ENCODE data around the gene ZEB1.
"Not testable (repeated sequence)": the region's sequence is repeated elsewhere in the genome, so short reads cannot be mapped to it uniquely, and the experiment has no call there.

ZEB1 gene

DNA sequence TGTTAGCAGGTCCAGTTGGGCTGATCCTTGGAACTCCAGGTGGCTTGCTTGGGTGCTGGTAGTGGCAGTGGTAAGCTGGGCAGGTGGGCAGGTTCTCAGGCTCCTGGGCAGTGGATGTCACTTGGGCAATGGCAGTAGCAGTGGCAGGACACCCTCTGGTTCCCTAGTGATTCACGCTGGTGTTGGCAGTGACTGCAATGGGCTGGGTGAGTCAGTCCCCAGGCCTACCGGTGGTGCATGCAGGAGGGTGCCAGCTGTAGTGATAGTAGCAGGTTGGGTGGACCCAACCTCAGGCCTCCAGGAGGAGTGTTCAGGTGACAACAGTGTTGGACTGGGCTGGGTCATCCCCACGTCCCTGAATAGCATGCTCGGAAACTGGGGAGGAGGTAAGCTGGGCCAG, 189.2 kb downstream of the ZEB1 start:
- no peak for DNase-seq (ENCODE audit: low read depth)

DNA sequence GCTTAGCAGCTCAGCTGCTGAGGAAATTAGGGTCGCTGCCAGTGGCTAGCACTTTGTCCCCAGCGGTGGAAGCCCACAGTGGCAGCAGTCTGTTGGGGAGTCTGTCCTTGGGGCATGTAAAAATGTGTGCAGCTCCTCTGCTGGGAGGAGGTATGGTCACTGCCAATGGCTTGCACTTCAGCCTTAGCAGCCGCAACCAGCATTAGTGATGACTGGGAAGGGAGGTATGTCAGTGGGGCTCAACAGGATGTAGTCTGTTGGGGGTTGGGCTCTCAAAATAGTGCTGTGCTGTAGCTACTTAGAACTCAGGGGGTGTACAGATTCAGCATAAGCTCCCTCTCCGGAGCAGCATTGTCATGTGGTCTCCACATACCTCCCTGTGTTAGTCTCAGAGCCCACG, 189.9 kb downstream of the ZEB1 start:
- DNase-seq (ENCODE audit: low read depth), result no peak

DNA sequence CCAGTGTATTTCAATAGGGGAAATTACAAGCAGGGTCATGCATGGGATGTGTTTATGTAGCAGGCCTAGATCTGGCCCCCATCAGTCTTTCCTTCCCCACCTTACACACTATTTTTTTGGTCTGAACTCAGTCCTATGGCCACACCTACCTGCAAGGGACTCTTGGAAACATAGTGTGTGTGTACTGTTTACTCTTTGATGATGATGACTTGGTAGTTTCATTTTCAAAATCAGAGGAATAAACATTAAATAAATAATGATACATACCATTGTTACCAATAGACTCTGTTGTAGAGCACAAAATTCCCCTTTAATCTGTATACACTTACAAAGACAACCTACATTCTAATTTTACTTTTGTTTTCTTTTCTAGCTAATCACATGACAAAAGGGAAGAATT, 191.0 kb downstream of the ZEB1 start:
- no peak for DNase-seq (ENCODE audit: low read depth)

DNA sequence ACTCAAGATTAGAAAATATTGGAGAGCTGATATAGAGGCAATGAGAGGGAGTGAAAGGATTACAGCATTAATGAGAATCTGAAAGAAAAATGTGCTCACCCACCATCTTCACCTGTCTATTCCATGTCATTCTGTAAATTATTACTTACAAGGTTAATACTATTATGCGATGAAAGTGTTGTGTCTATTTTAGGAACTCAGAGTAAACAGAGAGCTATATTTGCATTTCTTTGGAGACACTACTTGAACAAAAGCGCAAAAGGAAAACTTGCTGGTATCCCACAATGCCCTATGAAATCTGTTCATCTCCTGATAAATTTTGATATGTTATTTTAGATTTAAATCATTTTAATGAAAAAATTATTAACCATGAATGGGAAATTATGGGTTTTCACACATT, 196.1 kb downstream of the ZEB1 start:
- DNase-seq (ENCODE audit: low read depth), result no peak

DNA sequence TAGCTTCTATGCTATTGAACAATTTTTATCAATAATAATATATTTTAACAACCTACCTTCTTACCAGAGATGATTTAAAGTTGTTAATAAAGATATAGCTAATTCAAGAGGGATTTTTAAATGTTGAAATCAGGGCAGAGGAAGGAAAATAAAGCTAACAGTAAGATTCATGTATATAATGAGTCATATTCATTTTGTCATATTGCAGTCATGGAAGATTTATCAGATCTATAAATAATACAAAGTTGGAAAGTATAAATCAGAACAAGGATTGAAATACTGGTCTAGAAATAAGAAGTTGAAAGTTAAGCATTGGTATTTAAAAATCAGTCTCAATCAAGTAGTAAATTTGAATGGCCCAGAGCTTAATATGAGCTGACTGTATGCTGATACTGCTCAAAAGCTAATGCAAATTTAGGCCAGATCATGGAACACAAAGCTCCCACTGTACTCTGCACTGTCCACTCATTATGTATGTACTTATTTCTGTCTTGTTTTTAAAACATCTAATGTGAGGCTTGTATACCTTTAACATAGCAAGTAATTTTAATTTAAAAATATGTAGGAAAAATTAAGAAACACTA, 196.9 kb downstream of the ZEB1 start:
- no peak for DNase-seq (ENCODE audit: low read depth)

DNA sequence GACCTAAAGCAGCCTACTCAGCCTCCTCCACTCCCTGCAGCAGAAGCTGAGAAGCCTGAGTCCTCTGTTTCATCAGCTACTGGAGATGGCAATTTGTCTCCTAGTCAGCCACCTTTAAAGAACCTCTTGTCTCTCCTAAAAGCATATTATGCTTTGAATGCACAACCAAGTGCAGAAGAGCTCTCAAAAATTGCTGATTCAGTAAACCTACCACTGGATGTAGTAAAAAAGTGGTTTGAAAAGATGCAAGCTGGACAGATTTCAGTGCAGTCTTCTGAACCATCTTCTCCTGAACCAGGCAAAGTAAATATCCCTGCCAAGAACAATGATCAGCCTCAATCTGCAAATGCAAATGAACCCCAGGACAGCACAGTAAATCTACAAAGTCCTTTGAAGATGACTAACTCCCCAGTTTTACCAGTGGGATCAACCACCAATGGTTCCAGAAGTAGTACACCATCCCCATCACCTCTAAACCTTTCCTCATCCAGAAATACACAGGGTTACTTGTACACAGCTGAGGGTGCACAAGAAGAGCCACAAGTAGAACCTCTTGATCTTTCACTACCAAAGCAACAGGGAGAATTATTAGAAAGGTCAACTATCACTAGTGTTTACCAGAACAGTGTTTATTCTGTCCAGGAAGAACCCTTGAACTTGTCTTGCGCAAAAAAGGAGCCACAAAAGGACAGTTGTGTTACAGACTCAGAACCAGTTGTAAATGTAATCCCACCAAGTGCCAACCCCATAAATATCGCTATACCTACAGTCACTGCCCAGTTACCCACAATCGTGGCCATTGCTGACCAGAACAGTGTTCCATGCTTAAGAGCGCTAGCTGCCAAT, 202.2 kb downstream of the ZEB1 start:
- no peak for DNase-seq (ENCODE audit: low read depth)

DNA sequence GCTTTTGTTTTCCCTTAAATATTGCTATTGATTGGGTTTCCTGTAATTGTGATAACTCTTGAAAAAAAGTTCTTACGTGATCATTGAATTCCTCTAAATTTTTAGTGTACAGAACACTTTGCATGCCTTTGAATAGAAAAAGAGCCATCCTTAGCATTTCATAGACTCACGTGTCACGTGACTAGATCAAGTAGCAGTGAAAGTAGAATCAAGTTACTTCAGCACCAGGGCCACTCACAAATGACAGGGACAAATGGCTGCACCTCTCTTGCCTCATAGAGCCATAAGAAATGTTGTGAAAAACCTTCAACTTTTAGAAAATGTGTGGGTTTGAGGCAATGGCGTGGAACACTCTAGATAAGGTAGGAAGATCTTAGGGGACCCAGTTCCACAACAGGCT, 203.8 kb downstream of the ZEB1 start:
- no peak for DNase-seq (ENCODE audit: low read depth)

DNA sequence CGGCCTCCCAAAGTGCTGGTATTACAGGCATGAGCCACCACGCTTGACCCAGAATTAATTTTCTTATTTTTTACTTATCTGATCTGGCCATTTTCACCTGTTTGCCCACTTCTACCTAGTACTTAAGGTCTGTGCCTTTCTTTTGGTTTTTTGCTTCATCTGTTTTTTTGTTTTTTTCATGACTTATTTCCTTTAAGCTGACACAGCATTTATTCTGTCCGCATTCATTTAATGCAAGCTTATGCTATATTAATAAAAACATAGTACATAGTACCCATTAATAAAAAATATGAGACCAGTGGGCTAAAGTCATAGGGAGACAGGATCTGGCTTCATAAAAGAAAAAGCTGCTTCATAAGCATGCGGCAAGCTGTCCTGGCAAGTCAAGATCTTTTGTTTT, 205.4 kb downstream of the ZEB1 start:
- DNase-seq (ENCODE audit: low read depth), result no peak

DNA sequence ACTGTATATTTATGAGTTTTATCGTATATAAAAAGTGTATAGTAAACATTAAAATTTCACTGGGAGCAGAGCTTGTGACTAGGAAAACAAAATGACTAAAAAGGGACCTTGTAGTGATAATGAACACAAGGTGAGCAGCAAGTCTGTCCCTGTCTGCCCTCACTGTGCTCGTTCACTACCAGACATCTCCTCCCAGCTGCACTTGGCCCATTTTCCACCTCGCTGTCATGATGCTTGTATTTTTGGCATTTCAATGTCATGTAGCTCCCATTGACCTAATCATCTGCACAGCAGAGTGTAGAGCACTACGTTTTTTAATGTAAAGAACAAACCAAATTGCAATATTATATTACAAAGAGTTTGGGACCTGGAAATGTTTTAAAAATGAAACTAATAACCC, 207.2 kb downstream of the ZEB1 start:
- DNase-seq (ENCODE audit: low read depth), result no peak

DNA sequence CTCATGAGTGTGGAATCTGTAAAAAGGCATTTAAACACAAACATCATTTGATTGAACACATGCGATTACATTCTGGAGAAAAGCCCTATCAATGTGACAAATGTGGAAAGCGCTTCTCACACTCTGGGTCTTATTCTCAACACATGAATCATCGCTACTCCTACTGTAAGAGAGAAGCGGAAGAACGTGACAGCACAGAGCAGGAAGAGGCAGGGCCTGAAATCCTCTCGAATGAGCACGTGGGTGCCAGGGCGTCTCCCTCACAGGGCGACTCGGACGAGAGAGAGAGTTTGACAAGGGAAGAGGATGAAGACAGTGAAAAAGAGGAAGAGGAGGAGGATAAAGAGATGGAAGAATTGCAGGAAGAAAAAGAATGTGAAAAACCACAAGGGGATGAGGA, 207.7 kb downstream of the ZEB1 start:
- DNase-seq (ENCODE audit: low read depth), result no peak

DNA sequence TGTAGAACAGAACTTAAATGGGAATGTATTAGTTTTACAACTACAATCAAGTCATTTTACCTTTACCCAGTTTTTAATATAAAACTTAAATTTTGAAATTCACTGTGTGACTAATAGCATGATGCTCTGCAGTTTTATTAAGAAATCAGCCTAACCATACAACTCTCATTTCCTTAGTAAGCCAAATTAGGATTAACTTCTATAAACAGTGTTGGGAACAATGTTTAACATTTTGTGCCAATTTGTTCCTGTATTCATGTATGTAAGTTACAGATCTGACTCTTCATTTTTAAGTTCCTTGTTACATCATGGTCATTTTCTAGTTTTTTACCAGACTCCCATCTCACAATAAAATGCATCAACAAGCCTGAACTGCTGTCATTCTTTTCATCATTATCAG, 209.8 kb downstream of the ZEB1 start:
- DNase-seq (ENCODE audit: low read depth), result no peak

DNA sequence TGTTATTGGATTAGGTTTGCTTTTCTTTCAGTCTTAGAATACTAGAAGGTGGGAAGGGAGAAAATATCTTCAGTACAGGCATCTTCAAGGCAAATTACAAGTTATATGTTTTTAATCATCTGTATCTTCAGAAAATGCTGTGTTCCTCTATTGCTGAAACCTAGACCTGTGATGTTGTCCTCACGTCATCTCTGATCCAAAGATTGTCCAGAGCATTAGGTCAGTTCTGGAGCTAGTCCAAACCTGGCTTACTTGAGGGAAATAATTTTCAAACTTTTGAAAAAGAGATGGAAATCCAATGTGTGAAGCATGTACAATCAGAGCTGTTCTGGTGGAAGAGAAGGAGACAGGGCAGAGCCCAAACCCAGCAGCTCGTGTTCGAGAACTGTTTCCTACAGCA, 217.3 kb downstream of the ZEB1 start:
- DNase-seq (ENCODE audit: low read depth), result no peak

DNA sequence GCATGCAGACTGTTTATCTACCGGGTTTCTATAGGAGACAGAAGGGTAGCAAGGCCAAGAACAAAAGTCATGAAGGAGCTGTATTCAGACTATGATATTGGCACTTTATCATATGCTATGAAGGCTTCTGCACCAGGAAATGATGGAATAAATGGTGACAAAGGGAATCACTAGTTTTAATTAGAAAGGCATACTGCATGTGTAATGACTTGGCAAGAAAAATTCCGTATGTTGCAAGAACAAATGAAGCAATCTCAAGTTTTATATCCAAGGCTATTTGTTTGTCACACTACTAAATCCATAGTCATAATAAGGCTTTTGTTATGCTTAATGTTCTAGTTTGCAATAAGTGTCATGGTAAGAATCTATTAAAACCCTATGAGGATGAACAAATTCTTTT, 230.9 kb downstream of the ZEB1 start:
- DNase-seq (ENCODE audit: low read depth), result no peak

DNA sequence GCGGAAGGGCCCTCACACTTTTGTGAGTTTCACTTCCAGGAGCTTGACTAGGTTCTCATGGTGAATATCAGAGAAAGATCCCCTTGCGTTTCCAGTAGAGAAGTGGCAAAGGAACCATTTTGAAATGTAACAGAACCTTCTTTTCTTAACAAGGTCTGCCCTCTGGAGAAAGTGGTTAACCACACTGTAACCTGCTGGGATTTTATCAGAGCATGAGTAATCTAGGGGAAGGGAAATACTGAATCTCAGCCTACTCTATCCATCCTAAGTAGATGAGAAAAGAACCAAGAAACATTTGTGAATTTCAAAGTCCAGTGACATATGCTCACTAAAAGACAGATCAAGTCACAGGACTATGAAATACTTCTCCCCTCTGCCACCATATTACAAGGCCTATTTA, 235.5 kb downstream of the ZEB1 start:
- no peak for DNase-seq (ENCODE audit: low read depth)

DNA sequence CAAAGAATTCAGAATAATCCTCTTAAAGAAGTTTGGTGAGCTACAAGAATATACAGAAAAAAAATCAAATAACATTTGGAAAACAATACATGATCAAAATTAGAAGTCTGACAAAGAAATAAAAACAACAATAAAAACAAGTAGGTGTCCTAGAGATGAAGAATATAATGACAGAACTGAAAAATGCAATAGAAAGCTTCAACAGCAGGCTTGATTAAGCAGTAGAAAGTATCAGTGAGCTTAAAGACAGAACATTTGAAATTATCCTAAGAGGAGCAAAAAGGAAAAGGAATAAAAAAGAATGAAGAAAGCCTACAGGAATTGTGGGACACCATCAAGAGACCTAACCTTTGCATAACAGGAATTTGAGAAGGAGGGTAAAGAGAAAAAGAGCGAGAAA, 238.8 kb downstream of the ZEB1 start:
- DNase-seq (ENCODE audit: low read depth), result no peak

DNA sequence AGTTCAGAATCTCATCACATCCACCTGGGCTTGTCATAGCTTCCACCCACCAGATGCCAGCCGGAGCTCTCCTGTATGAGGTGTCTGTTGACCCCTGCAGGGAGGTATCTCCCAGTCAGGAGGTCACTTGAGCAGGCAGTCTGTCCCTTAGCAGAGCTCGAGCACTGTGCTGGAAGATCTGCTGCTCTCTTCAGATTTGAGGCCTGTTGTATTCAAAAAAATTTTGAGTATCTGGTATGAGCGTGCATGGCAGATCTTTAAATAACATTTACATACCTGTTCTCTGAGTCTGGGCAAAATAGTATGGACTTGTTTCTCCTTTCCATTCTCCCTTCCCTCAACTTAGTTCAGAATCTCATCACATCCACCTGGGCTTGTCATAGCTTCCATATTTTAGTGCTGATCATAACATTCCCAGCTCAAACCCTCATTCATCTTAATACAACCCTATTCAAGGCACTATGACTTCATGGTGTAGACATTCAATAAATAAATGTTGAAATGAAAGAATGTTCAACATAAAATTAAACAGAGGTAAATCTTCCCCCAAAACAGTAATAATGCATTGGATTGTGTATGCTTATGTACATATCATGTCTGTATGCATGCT, 249.3 kb downstream of the ZEB1 start:
- DNase-seq (ENCODE audit: low read depth), result not testable (repeated sequence)

DNA sequence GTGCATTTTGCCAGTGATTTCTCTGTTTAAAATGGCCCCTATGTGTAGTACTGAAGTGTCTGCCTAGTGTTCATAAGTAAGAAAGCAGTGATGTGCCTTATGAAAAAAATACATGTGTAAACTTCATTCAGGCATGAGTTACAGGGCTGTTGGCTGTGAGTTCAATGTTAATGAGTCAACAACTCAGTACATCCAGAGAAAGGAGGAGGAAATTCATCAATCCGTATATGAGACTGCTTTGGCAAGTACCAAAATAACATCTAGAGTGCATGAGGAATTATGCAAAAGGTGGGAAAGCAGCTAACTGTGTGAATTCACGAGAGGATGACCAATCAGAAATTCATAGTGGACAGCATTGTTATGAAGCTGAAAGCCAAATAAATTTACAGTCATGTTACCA, 255.6 kb downstream of the ZEB1 start:
- DNase-seq (ENCODE audit: low read depth), result no peak

DNA sequence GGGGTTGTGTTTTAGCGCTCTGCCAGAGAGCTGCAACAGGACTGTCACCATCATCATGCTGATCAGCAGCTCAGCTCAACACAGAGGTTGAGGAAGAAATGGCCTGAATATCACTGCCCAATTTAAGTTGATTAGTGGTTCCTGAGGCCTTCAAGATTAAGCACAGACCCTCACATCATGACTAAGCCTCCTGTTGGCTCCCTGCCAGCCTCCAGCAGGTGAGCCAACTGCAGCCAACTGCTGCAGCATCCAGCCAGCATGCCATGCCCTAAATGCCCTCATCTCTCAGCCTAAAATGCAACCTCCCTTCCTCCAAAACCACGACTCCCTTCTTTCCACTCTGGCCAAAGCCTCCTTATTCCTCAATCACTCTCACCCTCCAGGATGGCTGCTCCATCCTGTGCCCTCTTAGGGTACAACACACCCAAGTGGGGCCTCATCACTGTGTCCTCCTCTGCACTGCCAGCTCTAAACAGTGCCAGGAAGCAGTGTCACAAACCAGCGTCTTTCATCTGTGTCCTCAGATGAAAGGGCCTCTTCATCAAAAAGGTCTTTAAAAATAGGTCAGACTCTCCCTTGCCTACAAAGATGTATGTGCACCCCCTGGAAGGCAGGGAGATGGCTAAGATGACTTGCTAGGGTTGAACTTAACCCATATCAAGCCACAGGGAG, 259.3 kb downstream of the ZEB1 start:
- no peak for DNase-seq (ENCODE audit: low read depth)

DNA sequence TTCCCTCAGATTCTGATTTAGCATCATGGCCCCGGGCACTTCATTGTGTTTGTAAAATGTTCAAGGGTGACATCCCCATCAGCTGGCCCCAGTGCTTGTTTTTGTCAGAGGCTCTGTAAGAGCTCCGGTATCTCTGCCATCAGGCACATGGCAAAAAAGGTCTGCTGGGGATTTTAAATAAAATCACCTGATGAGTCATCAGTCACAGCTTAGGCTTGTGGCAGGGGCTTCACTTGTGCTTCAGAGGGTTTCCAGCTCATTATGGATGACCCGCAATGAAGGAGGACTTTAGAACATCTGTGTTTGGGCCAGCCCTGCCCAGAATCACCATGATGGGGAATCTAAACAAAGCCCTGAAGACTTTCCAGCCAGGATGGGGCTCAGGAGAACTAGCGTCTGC, 259.9 kb downstream of the ZEB1 start:
- DNase-seq (ENCODE audit: low read depth), result no peak
